GM21390 (cell line): ENCODE measurements around the gene CCDC88C.
"Not testable (repeated sequence)": the region's sequence is repeated elsewhere in the genome, so short reads cannot be mapped to it uniquely, and the experiment has no call there.

Experiments
- ATAC-seq: cut with Tn5 transposase; IDR thresholded peaks from one replicate; pipeline ENCODE4 v1.9.1; 2021; ENCODE audit not compliant: unreplicated experiment

Gene CCDC88C

DNA sequence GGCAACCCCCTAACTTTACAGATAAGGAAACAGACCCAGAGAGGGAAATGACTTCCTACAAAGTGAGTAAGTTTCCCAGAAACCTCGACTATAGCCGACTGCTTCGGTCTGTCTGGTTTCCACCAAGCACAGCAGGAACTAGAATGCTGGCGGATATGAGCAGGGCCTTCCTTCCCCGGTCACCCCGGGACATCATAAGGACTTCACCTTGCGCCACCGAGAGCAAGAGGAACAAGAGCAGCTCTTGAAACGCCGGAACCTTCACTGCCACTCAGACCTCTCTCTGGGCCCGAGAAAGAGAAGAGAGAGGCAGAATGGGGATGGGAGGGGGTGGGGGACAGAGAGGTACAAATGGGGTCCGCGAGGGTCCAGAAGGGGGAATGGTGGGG, 143.7 kb downstream of the CCDC88C start:
- ATAC-seq, result no peak

GRCh38 chr14:91273273-91273884, 144.2 kb downstream of the CCDC88C start:
- ATAC-seq, result no peak

DNA sequence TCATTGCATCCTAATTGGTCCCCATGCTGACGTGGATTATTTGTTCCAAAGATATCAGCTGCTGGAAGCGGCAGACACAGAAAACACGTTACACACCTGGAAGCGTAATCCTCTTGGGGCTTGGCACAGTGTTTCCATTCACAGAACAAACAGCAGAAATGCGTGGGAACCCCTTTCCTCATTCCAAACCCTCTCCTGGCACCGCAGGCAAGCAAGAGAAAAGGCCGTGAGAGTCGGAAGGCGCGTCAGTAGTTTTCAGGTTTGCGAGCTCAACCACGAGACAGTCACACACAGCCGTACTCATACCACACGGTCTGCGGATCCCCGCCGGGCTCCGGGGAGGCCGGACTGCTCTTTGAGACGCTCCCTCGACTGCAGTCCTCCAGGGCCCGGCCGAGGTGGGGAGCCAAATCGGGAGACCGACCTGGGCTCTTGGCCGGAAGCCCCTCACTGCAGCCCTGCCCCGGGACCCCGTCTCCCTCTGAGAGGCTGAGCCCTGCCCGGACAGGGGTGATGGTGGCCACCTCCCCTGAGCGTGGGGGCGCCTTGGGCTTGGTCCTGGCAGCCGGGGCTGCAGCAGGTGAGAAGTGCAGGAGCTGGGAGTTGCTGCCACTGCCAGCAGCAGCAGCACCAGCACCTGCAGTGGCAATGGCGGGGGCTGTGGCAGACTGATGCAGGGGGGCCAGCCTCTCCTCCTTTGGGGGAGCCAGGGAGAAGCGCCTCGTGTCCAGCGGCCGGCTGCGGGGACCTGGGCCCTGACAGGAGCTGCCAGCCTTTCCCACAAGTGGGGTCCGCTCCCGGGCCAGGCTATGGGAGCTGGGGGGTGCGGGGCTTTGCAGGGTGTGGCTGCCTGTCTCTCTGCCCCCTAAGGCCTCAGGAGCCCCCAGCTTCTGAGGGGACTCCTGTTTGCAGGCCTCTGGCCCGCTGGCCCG, 145.0 kb downstream of the CCDC88C start:
- no peak for ATAC-seq

GRCh38 chr14:91271639-91272038, 146.0 kb downstream of the CCDC88C start:
- ATAC-seq, result no peak

DNA sequence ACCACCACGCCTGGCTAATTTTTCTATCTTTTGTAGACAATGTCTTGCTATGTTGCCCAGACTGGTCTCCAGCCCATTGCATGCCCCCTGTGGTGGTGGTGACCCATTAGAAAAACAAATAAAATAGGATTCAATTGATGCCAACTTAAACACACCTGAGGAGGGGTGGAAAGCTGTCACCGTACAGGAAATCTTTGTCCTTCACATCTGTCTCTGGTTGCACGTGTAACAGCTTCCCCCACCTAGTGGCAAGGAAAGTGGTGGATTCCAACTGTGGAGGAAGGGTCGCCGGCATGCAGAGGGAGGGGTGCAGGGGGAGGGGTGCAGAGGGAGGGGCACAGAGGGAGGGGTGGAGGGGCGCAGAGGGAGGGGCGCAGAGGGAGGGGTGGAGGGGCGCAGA, 147.0 kb downstream of the CCDC88C start:
- no peak for ATAC-seq

DNA sequence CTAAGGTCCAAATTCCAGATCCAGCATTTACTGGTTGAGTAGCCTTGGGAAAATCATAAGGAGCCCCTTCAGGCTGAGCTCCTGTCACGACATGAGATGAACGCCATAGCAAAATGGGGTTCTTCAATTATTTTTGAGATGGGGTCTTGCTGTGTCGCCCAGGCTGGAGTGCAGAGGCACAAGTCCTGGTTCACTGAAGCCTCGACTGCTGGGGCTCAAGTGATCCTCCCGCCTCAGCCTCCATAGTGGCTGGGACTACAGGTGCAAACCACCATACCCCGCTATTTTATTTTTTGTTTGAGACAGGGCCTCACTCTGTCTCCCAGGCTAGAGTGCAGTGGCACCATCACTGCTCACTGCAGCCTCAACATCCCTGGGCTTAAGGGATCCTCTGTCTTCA, 147.4 kb downstream of the CCDC88C start:
- ATAC-seq, result no peak

GRCh38 chr14:91269076-91269991, 148.3 kb downstream of the CCDC88C start:
- ATAC-seq, result no peak

- no peak for ATAC-seq
These were observed 149.6 kb downstream of the CCDC88C start for GRCh38 chr14:91267965-91268437.

- ATAC-seq, result not testable (repeated sequence)
These were observed 151.3 kb downstream of the CCDC88C start for GRCh38 chr14:91266276-91266675.

DNA sequence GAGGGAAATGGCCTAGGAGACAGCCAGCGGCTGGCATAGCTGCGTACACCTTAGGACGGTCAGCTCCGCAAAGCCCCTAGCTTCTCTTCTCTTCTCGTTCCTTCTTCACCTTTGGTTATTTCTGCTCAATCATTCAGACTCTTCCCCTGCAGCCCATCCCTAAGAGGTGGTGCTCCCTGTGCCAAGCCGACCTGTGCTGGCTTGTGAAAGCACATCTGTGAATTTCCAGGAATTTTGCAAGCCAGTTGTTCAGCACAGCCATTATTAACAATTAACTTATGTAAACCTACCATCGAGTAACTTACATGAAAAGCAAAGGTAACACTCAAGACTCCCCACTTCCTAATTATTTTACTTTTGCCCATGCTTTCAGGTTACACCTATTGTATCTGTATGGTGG, 152.2 kb downstream of the CCDC88C start:
- ATAC-seq, result no peak

DNA sequence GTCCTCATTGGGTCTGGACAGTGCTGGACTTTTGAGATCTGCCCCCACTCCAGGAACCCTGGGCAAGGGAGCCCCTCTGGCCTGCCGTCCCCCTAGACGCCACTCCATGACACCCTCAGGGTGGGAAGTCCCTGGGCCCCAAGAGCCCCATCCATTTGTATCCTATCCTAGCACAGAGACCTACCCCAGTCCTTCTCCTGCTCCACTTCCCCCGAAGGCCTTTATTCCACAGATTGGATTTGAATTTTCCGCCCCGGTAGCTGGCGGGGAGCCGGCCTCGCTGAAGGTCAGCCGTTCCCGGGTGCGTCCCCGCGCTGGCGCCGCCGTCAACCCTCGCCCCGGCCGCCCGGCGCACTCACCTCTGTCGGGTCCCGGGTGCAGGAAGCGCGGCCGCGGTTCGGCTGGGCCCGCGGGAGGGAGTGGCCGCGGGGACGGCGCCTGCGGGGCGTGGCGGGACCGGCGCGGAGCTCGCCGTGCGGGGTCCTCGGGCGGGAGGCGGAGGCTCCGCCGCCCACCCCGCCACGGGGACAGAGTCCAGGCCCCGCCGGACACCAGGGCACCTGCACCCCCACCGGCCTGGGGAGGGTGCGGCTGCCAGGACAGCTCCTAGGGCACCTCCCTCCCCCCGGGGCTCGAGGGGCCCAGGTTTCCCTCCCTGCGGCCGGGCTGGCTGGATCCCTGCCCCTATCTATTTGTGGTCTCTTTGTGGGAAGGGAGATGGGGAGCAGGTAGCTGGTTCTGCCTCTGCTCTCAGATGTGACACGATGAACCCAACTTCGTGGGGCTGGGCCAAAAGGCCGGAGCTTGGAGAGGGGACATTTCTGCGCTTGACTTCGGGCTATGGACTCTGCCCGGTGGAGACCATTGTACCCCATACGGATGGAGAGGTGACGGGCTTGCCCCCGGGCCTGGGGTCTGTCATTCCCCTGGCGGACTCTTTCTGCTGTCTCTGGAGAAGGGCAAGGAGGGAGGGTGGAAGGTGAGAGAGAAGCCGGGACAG, 153.2 kb downstream of the CCDC88C start:
- no peak for ATAC-seq

GRCh38 chr14:91263329-91263728, 154.3 kb downstream of the CCDC88C start:
- no peak for ATAC-seq

GRCh38 chr14:91261986-91262549, 155.6 kb downstream of the CCDC88C start:
- ATAC-seq, result no peak

DNA sequence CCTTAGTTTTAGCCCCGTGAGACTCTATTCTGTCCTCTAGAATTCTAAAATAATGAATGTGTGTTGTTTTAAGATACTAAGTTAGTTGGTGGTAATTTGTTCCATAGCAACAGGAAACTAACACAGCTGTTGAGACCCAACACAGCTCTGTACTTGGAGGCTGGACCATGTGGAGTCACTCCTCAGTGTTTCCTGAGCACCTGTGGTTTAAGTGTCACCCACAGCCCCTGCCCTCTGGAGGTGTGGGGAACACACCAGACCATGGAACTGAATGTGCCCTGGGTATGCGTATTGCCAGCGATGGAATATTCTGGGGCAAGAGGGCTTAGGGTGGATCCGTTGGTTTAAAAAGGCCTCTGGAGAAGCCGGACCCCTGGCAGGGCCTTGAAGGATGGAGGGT, 156.5 kb downstream of the CCDC88C start:
- ATAC-seq, result no peak

GRCh38 chr14:91258876-91259275, 158.7 kb downstream of the CCDC88C start:
- ATAC-seq, result no peak

GRCh38 chr14:91258011-91258618, 159.5 kb downstream of the CCDC88C start:
- no peak for ATAC-seq

- no peak for ATAC-seq
These were observed 160.2 kb downstream of the CCDC88C start for GRCh38 chr14:91257328-91258010.

DNA sequence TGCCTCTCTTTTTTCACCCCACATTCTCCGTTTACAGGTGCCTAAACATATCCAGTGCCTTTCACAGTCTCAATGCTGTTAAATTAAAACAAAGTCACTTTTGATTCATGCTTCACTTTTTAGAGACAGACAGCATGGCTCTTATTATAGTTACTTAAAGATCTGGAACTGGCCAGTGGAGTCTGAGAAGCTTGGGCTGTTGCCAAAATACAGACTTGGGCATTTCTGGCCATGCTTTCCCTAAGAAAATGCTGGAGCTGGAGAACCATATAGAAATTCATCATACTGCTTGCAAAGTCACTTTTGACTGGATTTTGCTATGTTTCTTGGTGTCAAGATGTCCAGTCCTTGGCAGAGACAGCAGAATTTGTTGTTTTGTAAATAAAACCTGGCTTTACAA, 161.0 kb downstream of the CCDC88C start:
- no peak for ATAC-seq
